K562 (cell line): ENCODE data around the gene FOXO3B.
"Not testable (repeated sequence)": the region's sequence is repeated elsewhere in the genome, so short reads cannot be mapped to it uniquely, and the experiment has no call there.

Experiments
- ATF2 ChIP-seq: sonication (generic); formaldehyde crosslinking; IDR thresholded peaks from 2 replicates; pipeline ENCODE4 v1.8.1; 2022; ENCODE audit warnings: missing genetic modification reagents
- ATF3 ChIP-seq, 2 experiments: fragments of 450-650 bp in 1 of 2; sonication (generic) in 1 of 2; formaldehyde crosslinking in 1 of 2; IDR thresholded peaks in 1 of 2; conservative IDR thresholded peaks in 1 of 2; 2 replicates each; pipeline versions ENCODE4 v1.6.1 to v1.8.1; 2016 to 2023; ENCODE audit warnings: mild to moderate bottlenecking in 2 of 2, moderate library complexity in 2 of 2, inconsistent platforms in 1 of 2, missing genetic modification reagents in 1 of 2
- CBX2 ChIP-seq: fragments of 200-600 bp; sonication (generic); IDR thresholded peaks from one replicate; pipeline ENCODE4 v1.6.1; 2012; ENCODE audit warnings: mild to moderate bottlenecking, low read length, inconsistent platforms; ENCODE audit not compliant: insufficient read depth, poor library complexity, severe bottlenecking
- ETS1 ChIP-seq: conservative IDR thresholded peaks from 2 replicates; pipeline ENCODE4 v1.6.1; 2011; ENCODE audit warnings: low read depth, mild to moderate bottlenecking, low read length; ENCODE audit not compliant: control insufficient read depth
- MAX ChIP-seq: sonication (generic); formaldehyde crosslinking; IDR thresholded peaks from 2 replicates; pipeline ENCODE4 v1.9.0; 2022; ENCODE audit warnings: mild to moderate bottlenecking, missing genetic modification reagents
- TEAD4 ChIP-seq, 2 experiments: sonication (generic) in 1 of 2; formaldehyde crosslinking in 1 of 2; IDR thresholded peaks; 2 replicates each; pipeline versions ENCODE4 v1.6.1 to v1.8.0; 2012 to 2022; ENCODE audit warnings: borderline replicate concordance in 1 of 2, inconsistent platforms in 1 of 2, low read length in 1 of 2, mild to moderate bottlenecking in 1 of 2, missing genetic modification reagents in 1 of 2
- TRIM24 ChIP-seq, 2 experiments: fragments of 450-650 bp; IDR thresholded peaks; 2 replicates each; pipeline ENCODE4 v1.6.1; 2016
- ZNF232 ChIP-seq: sonication (generic); formaldehyde crosslinking; IDR thresholded peaks from 2 replicates; pipeline ENCODE4 v1.8.0; 2022; ENCODE audit warnings: mild to moderate bottlenecking, missing genetic modification reagents

GRCh38 chr17:18636237-18636636 lies 45.9 kb downstream of the FOXO3B start:
- not testable (repeated sequence) for TF ChIP-seq CBX2; MAX (CRISPR knock-in tag); ATF3 (IDR thresholded peaks at IDR 0.05); ATF3 (CRISPR knock-in tag; conservative IDR thresholded peaks at IDR 0.05); TEAD4 (IDR thresholded peaks at IDR 0.05; ENCODE audit: low read length); TEAD4 (CRISPR knock-in tag; IDR thresholded peaks at IDR 0.05; ENCODE audit: borderline replicate concordance); TRIM24 (IDR thresholded peaks at IDR 0.05); ATF2 (CRISPR knock-in tag); ZNF232; ETS1
